ENCODE measurements around the gene CEACAM8. TPM values are rescaled to one million over a fixed set of nuclear protein-coding genes. Genes with fewer than 3 reads are reported as not detected.
A peak's percentile ranks its signal among the peaks of the same experiment; 100 is the strongest.
"Not testable (repeated sequence)": the region's sequence is repeated elsewhere in the genome, so short reads cannot be mapped to it uniquely, and the experiment has no call there.

The CEACAM8 gene
- total RNA-seq, 1 experiment from 2014 or later = not detected

DNA sequence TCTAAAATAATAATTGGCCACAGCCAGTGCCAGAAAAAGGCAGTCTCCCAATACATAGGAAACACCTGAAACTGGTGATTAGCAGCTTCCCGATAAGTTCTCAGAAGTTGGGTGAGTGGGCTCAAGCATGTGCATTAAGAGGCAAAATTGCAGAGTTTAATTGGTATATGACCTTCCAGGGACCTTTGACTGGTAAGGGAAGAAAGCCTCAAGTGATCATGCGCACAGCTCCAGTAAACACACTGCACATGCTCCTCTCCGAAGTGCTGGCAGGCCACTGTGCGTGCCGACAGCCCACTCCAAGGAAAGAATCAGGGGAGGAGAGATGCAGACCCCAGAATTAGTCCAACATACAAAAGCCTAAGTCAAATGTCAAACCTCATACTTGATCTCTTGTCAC, 18.9 kb upstream of the CEACAM8 start:
- TF ChIP-seq CTCF (IDR thresholded peaks at IDR 0.05) (no peak), REST (IDR thresholded peaks at IDR 0.05; ENCODE audit: insufficient read depth in 1 of 2, low read depth in 2 of 2, low read length in 1 of 2) (no peak), TCF7L2 (IDR thresholded peaks at IDR 0.05; ENCODE audit: low read depth, low read length) (no peak), SIN3A (IDR thresholded peaks at IDR 0.05; ENCODE audit: borderline replicate concordance, insufficient read depth, low read depth, low read length) (no peak), POLR2AphosphoS5 (IDR thresholded peaks at IDR 0.05; ENCODE audit: low read depth, low read length) (no peak)
- Histone ChIP-seq H3K4me1 (ENCODE audit: control insufficient read depth, insufficient read depth, low read length) (no peaks in the 10 kb centered on the region), H3K27ac (ENCODE audit: low read length) (no peak overlapping the region), H3K9me3 (ENCODE audit: control insufficient read depth, insufficient read depth, low read depth, low read length) (no peaks in the 10 kb centered on the region), H3K36me3 (ENCODE audit: control insufficient read depth, insufficient read depth, low read length) (no peaks in the 10 kb centered on the region), H3K4me3 (ENCODE audit: low read depth in 2 of 2, low read length in 2 of 2) (no peak overlapping the region), H3K27me3 (ENCODE audit: control insufficient read depth, insufficient read depth, low read length) (no peaks in the 10 kb centered on the region)
- ChIA-PET CTCF (no interaction called here), POLR2A (no interaction called here)
- ATAC-seq (no peak), DNase-seq (ENCODE audit: low read depth, low spot score) (no peak)
- in situ Hi-C loops (cut with HindIII; ENCODE audit: low pct_unique_long_range_greater_than_20kb, low sequenced_read_pairs) = no loop called here
- BruUV-seq (replicated peaks) = no TSS peak
- intact Hi-C loops (cut with micrococcal nuclease; ENCODE audit: unreplicated experiment) = no loop called here

- H3K36me3 ChIP-seq (ENCODE audit: control insufficient read depth, insufficient read depth, low read length); BruUV-seq (replicated peaks); H3K27me3 ChIP-seq (ENCODE audit: control insufficient read depth, insufficient read depth, low read length); intact Hi-C loops (cut with micrococcal nuclease; ENCODE audit: unreplicated experiment); H3K9me3 ChIP-seq (ENCODE audit: control insufficient read depth, insufficient read depth, low read depth, low read length); ATAC-seq; H3K4me1 ChIP-seq (ENCODE audit: control insufficient read depth, insufficient read depth, low read length); in situ Hi-C loops (cut with HindIII; ENCODE audit: low pct_unique_long_range_greater_than_20kb, low sequenced_read_pairs); H3K27ac ChIP-seq (ENCODE audit: low read length); H3K4me3 ChIP-seq (ENCODE audit: low read depth in 2 of 2, low read length in 2 of 2); DNase-seq (ENCODE audit: low read depth, low spot score); CTCF ChIA-PET; POLR2A ChIA-PET: not testable (repeated sequence)
These were observed 15.7 kb upstream of the CEACAM8 start for GRCh38 chr19:42610401-42610915.

DNA sequence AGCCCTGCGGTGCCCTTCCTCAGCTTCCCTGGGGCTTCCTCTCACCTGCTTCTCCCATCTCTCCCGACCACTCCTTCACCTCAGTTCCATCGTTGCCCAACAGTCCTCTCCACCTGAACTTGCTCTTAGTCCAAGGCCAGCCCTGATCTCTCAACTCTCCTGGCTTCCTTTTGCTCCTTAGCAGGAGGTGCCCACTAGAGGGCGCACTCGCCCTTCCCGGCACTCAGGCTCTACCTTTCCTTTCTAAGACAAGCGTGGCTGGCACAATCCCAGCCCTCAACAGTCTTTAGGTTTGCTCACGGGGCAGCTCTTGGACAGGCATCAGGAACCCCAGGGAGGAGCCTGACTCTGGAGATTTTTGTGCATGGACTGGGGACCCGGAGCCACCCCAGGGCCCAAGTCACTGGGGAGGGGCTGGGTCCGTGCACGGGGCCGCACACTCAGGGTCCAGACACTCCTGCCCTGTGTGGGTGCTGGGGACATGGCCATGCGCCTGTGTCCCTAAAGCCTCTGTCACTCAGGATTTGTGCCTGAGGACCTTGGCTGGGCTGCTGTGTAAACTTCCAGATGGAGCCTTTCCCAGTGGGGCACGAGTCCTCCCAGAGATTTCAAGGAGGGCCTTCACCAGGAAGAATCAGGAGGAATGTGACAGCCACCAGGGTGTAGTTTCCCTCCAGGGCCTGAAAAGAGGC, 12.1 kb upstream of the CEACAM8 start:
- in situ Hi-C loops (cut with HindIII; ENCODE audit: low pct_unique_long_range_greater_than_20kb, low sequenced_read_pairs) = no loop called here
- CTCF ChIA-PET = no interaction called here
- BruUV-seq (replicated peaks) = no TSS peak
- no peaks in the 10 kb centered on the region for H3K9me3 ChIP-seq (ENCODE audit: control insufficient read depth, insufficient read depth, low read depth, low read length)
- no peaks in the 10 kb centered on the region for H3K27me3 ChIP-seq (ENCODE audit: control insufficient read depth, insufficient read depth, low read length)
- H3K4me3 ChIP-seq (ENCODE audit: low read depth in 2 of 2, low read length in 2 of 2) = no peak overlapping the region
- peak; percentile 89 for ATAC-seq
- intact Hi-C loops (cut with micrococcal nuclease; ENCODE audit: unreplicated experiment) = no loop called here
- H3K27ac ChIP-seq (ENCODE audit: low read length) = no peak overlapping the region
- TF ChIP-seq TCF7L2 (IDR thresholded peaks at IDR 0.05; ENCODE audit: low read depth, low read length) = no peak
- no peak for TF ChIP-seq SIN3A (IDR thresholded peaks at IDR 0.05; ENCODE audit: borderline replicate concordance, insufficient read depth, low read depth, low read length)
- TF ChIP-seq CTCF (IDR thresholded peaks at IDR 0.05) = peak; percentile 85
- no peak for TF ChIP-seq REST (IDR thresholded peaks at IDR 0.05; ENCODE audit: insufficient read depth in 1 of 2, low read depth in 2 of 2, low read length in 1 of 2)
- TF ChIP-seq POLR2AphosphoS5 (IDR thresholded peaks at IDR 0.05; ENCODE audit: low read depth, low read length) = no peak
- peak; percentile 20 for DNase-seq (ENCODE audit: low read depth, low spot score)
- POLR2A ChIA-PET = no interaction called here
- no peaks in the 10 kb centered on the region for H3K36me3 ChIP-seq (ENCODE audit: control insufficient read depth, insufficient read depth, low read length)
- no peaks in the 10 kb centered on the region for H3K4me1 ChIP-seq (ENCODE audit: control insufficient read depth, insufficient read depth, low read length)

All from Panc1 (cell line).